Left ventricle myocardium inferior (tissue), 1 donor: ENCODE data around the gene EDA. TPM values are rescaled to one million over a fixed set of nuclear protein-coding genes. Genes with fewer than 3 reads are reported as not detected.

ENCODE experiments used
- DNase-seq: peaks from one replicate; pipeline ENCODE4 v3.0.0-alpha.2; 2020
- H3K27ac ChIP-seq: fragments of 200-600 bp; replicated peaks from 2 replicates; pipeline ENCODE4 v1.8.0; 2021
- H3K27me3 ChIP-seq: fragments of 200-600 bp; 2 replicates; pipeline ENCODE4 v1.8.0; 2021; ENCODE audit warnings: low read depth
- H3K36me3 ChIP-seq: fragments of 200-600 bp; 2 replicates; pipeline ENCODE4 v1.8.0; 2021
- H3K4me1 ChIP-seq: fragments of 200-600 bp; 2 replicates; pipeline ENCODE4 v1.8.0; 2021
- H3K4me3 ChIP-seq: fragments of 200-600 bp; 2 replicates; pipeline ENCODE4 v1.8.0; 2021; ENCODE audit warnings: mild to moderate bottlenecking, moderate library complexity
- H3K9me3 ChIP-seq: fragments of 200-600 bp; replicated peaks from 2 replicates; pipeline ENCODE4 v1.8.0; 2021
- intact Hi-C: fragments of 100-400 bp; cut with micrococcal nuclease; formaldehyde crosslinking; loops from one replicate; pipeline ENCODE4 v1.11.0; 2022
- total RNA-seq: library from RNA; stranded (reverse); fragmentation: NEBNext Ultra II Directional; extraction: Animal tissue kit (Norgen Biotek cat#: 25700); gene quantifications from one replicate; pipeline ENCODE4 v1.2.1, GENCODE V29; 2021
- TF ChIP-seq, protein P1 (sequence below): fragments of 200-600 bp; IDR thresholded peaks from 2 replicates; pipeline ENCODE4 v1.8.0; 2021; ENCODE audit warnings: antibody characterized with exemption, mild to moderate bottlenecking, borderline replicate concordance
- donor health status: DM: no; HTN: yes; CAD: no; lungs with severe emphysema.

EDA gene
- total RNA-seq, 1 donor from 2014 or later: 7.3 TPM

DNA sequence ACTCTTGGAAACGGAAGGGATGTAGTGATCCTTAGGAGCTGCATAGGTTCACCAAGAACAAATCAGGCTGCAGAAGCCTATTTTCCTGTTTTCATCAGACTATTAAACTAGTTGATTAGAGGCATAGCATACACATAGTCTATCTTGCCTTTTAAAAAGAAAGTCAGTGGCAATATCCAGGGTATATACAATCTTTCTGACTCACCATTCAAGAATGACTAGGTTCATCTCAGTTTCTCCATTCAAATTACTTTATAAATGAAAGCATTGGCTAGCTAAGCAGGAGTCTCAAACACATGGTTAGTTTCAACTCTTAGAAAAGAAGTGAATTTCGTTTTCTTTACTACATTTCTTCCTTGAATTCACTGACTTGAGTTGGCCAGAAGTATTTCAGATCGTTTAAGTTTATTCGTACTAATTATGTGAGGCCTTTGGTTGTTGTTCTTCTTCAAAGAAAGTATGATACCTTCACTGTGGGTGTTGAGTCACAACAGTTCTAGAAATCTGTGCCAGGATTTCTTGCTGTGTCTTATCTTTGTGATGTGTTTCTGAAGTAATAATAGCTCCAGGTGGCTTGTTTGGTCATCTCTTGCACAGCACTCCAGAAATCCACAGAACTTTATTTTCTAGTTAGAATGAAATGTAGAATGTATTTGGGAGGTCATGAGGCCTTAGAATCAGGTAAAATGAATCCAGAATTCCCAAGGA lies 345.6 kb downstream of the EDA start:
- Histone ChIP-seq H3K4me3 (no peak overlapping the region), H3K4me1 (no peaks in the 10 kb centered on the region), H3K27me3 (no peaks in the 10 kb centered on the region), H3K27ac (no peak overlapping the region), H3K9me3 (no peaks in the 10 kb centered on the region), H3K36me3 (no peaks in the 10 kb centered on the region)
- intact Hi-C loops: no loop called here
- DNase-seq: no peak
- TF ChIP-seq, protein P1, sequence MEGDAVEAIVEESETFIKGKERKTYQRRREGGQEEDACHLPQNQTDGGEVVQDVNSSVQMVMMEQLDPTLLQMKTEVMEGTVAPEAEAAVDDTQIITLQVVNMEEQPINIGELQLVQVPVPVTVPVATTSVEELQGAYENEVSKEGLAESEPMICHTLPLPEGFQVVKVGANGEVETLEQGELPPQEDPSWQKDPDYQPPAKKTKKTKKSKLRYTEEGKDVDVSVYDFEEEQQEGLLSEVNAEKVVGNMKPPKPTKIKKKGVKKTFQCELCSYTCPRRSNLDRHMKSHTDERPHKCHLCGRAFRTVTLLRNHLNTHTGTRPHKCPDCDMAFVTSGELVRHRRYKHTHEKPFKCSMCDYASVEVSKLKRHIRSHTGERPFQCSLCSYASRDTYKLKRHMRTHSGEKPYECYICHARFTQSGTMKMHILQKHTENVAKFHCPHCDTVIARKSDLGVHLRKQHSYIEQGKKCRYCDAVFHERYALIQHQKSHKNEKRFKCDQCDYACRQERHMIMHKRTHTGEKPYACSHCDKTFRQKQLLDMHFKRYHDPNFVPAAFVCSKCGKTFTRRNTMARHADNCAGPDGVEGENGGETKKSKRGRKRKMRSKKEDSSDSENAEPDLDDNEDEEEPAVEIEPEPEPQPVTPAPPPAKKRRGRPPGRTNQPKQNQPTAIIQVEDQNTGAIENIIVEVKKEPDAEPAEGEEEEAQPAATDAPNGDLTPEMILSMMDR: no peak

DNA sequence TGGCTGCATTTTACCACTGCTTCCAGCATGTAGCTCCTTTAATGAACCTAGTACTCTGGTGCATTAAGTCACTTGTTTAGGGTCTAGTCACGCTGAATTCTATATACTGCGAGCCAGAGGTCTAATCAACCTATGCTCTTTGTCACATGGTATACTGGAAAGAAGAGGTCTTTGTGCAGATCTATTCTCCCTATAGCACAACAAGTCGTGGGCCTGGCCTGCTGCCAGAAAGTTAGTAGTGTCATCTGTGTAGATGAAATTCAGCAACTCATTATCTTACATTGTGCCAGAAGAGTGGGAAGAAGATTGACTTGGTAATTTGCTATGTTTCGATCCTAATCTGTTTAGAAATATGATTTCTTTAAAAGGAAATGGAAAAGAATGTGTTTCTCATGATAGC lies 353.0 kb downstream of the EDA start:
- Histone ChIP-seq H3K4me3 (no peak overlapping the region), H3K27me3 (no peaks in the 10 kb centered on the region), H3K36me3 (no peaks in the 10 kb centered on the region), H3K4me1 (no peaks in the 10 kb centered on the region), H3K9me3 (no peaks in the 10 kb centered on the region), H3K27ac (no peak overlapping the region)
- DNase-seq: peak; percentile 16
- TF ChIP-seq, protein P1: no peak
- intact Hi-C loops: no loop called here

DNA sequence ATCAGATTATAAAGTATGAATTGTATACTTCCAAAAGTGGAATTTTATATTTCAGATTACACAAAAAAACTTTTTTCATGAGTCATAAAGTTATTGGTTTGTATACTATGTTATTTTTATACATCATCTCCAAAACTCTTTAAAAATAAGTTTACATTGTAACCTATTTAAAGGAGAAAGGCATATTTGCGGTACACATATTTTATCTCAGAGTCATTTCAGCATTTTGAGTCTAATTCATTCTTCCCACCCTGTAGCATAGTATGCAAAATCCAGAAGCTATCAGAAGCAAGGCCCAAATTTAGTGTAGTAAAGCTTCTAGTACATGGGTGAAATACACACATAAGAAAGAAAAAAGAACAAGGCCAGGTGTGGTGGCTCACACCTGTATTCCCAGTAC lies 353.5 kb downstream of the EDA start:
- DNase-seq: no peak

DNA sequence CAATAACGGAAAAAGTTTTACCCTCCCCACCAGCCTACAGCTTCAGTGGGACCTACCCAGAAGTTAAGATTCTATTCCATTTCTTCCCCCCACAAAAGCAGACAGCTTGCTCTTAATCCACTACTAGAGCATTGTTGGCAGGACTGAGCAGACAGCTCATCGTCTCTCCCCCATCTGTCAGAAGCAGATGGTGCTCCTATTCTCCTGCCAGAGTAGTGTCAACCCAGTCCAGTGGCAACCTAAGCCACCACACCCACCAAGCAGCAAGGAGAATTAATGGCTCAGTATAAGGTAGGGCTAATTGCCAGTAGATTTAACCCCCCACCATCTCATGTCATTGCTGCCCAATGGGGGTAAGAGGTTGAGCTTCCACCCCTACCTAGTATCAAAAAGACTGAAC lies 371.8 kb downstream of the EDA start:
- no peak overlapping the region for H3K27ac ChIP-seq
- no peaks in the 10 kb centered on the region for H3K36me3 ChIP-seq
- H3K4me1 ChIP-seq: no peaks in the 10 kb centered on the region
- no peak for DNase-seq
- TF ChIP-seq, protein P1: no peak
- intact Hi-C loops: no loop called here
- no peaks in the 10 kb centered on the region for H3K27me3 ChIP-seq
- no peaks in the 10 kb centered on the region for H3K9me3 ChIP-seq
- no peak overlapping the region for H3K4me3 ChIP-seq

More for the DNA sequence above, 353.5 kb downstream of the EDA start:
- Histone ChIP-seq H3K27ac (no peak overlapping the region), H3K36me3 (no peaks in the 10 kb centered on the region), H3K27me3 (no peaks in the 10 kb centered on the region), H3K4me3 (no peak overlapping the region), H3K4me1 (no peaks in the 10 kb centered on the region), H3K9me3 (no peaks in the 10 kb centered on the region)
- TF ChIP-seq, protein P1: no peak
- intact Hi-C loops: no loop called here

DNA sequence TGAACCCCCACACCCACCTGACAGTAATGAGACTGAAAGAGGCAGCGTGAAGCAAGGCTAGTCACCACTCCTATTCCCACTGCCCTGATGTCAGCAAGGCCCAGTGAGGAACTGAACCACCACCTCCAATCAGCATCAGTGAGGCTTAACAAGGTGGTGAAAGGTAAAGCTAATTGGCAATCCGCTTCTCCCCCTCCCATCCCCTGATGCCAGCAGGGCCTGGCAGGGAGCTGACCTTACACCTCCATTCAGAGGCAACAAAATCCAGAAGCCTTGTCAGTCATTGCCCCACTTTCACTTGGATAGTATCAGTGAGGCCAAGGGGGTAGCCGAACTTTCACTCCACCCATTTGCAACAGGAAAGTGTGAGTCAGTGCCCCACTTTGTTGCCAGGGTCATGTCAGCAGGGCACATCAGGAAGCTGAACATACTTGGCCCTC lies 373.1 kb downstream of the EDA start:
- Histone ChIP-seq H3K27me3 (no peaks in the 10 kb centered on the region), H3K36me3 (no peaks in the 10 kb centered on the region), H3K9me3 (no peaks in the 10 kb centered on the region), H3K27ac (peak overlapping the region; percentile 57), H3K4me3 (no peak overlapping the region), H3K4me1 (peaks cover 7% of the 10 kb centered on the region)
- intact Hi-C loops: no loop called here
- DNase-seq: peak; percentile 26
- TF ChIP-seq, protein P1: no peak
